HG03521 (cell line): Measurements from ENCODE around the gene PATL2.
A peak's percentile ranks its signal among the peaks of the same experiment; 100 is the strongest.
"Not testable (repeated sequence)": the region's sequence is repeated elsewhere in the genome, so short reads cannot be mapped to it uniquely, and the experiment has no call there.

Experiments used
- ATAC-seq: cut with Tn5 transposase; IDR thresholded peaks from one replicate; pipeline ENCODE4 v1.9.1; 2021; ENCODE audit warnings: mild to moderate bottlenecking, moderate library complexity; ENCODE audit not compliant: unreplicated experiment

Gene PATL2

GRCh38 chr15:44694416-44694815 is 16.7 kb downstream of the PATL2 start:
- no peak for ATAC-seq

GRCh38 chr15:44692659-44693058 is 18.5 kb downstream of the PATL2 start:
- no peak for ATAC-seq

- ATAC-seq, result not testable (repeated sequence)
Measured at GRCh38 chr15:44690245-44690644, 20.9 kb downstream of the PATL2 start.

- not testable (repeated sequence) for ATAC-seq
Measured at GRCh38 chr15:44689318-44689717, 21.8 kb downstream of the PATL2 start.

- ATAC-seq, result not testable (repeated sequence)
Measured at GRCh38 chr15:44682809-44683682, 28.1 kb downstream of the PATL2 start.

- ATAC-seq, result no peak
Measured at GRCh38 chr15:44682211-44682610, 28.9 kb downstream of the PATL2 start.

GRCh38 chr15:44676676-44677075 is 34.4 kb downstream of the PATL2 start:
- ATAC-seq, result no peak

GRCh38 chr15:44675911-44676310 is 35.2 kb downstream of the PATL2 start:
- ATAC-seq, result no peak

DNA sequence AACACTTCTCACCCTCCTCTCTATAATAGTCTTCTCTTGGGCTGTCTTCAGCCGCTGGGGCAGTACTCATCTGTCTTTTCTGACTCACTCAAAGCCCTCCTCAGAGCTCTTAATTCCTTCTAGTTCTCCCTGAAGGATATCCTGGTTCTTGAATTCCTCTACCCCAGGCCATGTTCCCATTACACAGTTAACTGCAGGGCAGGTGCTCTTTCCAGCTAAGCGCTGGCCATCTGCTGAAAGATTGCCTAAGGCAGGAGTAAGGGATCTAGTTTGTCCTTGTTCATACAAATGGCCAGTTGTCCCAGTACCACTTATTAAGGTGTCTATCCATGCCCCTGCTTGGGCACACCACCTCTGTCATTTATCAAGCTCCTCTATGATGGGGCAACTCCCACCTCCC is 37.5 kb downstream of the PATL2 start:
- no peak for ATAC-seq

DNA sequence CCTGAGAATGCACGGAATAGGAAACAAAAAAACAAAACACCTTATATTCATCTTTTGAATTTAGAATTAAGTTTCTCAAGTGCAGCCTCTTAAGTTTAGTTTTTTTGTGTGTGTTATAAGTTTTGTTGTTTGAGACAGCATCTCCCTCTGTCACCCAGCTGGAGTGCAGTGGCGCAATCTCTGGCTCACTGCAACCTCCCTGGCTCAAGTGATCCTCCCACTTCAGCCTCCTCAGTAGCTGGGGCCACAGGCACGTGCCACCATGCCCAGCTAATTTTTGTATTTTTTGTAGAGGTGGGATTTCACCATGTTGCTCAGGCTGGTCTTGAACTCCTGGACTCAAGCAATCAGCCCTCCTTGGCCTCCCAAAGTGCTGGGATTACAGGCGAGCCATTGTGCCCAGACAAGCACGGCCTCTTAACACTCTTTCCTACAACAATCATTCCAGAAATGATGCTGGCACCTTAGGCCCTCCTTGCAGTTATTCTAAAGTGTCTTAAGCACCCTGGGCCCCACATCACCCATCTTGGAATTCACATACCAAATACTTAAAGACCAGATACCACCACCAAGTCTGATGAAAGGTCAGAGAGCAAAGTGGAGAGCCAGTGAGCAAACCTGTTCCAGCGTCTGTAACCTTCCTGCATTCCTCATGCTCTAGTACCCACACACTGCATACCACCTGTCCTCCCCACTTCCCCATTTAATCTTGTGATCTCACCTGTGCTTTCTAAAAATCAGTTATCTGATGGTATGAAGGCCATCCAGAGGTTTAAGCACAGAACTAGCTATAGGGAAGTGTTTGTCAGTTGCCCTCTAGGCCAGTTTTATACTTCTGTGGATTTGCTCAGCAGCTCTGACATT is 40.8 kb downstream of the PATL2 start:
- ATAC-seq, result no peak

DNA sequence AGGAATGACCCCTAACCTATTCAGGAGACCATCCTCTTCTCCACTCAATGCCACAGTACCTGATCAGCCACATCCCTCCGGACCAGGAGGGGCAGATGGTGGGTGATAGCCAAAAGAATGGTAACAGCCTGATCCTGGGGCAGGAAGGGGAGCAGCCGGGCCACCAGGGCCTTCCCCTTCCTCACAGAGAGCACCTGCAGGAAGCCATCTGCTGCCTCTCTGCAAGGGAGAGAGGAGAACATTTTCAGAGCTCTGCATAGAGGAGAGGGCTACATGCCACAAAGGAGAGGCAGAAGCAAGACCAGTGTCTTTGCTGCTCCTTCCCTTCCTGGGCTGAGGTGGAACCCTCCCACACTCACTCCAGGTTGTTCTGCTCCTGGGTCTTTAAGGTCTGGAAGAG is 42.2 kb downstream of the PATL2 start:
- no peak for ATAC-seq

DNA sequence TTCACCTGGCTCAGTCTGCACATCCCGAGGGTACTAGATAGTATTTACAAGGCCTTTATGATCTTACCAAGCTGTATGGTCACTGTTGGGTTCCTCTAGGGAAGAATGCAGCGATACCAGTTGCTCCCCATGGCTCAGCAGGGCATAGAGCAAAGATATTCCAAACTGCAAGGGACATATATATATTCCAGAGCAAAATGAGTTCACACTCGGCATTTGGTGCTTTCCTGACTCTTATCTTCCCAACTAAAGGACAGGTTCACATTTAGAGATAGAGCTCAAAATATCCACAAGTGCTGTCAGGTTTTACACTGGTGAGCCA is 44.1 kb downstream of the PATL2 start:
- no peak for ATAC-seq

DNA sequence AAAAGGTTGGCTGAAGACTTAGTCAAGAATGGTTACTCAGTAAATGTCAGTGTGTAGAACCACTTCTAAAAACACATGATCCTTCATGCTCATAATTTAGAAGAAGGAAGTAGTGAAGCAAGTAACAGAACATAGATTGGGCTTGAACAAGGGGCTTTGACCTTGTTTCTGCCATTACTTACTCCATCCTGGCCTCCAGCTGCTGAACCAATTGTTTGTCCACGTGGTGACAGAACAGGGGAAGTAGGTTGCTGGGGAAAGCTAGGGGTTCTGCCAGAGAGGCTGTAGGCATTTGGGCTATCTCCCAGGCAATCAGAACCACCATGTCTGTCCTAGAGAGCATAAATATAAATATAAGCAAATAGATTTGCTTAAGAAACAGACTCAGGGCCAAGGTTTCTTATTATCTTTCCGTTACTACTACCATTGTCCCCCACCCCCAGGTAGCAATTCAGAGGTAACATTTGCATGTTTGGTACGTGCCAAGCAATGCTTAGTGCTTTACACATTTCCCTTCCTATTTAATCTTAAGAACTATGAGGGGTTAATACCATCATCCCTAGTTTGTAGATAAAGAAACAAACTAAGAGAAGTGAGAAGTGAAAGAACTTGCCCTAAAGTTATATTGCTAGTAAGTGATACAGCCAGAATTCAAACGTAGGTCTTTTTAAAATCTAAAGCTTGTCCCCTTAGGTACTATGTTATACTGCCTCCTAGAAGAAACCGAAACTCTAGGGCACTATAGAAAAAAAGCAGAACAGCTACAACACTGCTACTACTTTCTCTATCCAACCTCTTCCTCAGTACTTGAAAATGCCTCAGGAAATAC is 44.7 kb downstream of the PATL2 start:
- ATAC-seq, result no peak

- peak; percentile 81 for ATAC-seq
Measured at GRCh38 chr15:44663410-44664308, 47.5 kb downstream of the PATL2 start, which contains the start of gene SPG11. TSS of gene SPG11 (minus strand) at chr15:44663662. CDS start at chr15:44663647, 15 bp downstream.

- peak; percentile 53 for ATAC-seq
Measured at GRCh38 chr15:44662478-44663409, 48.4 kb downstream of the PATL2 start.

GRCh38 chr15:44661576-44661975 is 49.5 kb downstream of the PATL2 start:
- ATAC-seq, result no peak

- no peak for ATAC-seq
Measured at GRCh38 chr15:44659056-44659455, 52.1 kb downstream of the PATL2 start.

GRCh38 chr15:44657378-44657777 is 53.7 kb downstream of the PATL2 start:
- ATAC-seq, result no peak

- ATAC-seq, result no peak
Measured at GRCh38 chr15:44656913-44657312, 54.2 kb downstream of the PATL2 start.
